Renal pelvis (tissue), 4 donors: ENCODE data around the gene ETFA. TPM values are rescaled to one million over a fixed set of nuclear protein-coding genes. Genes with fewer than 3 reads are reported as not detected.

ENCODE experiments used
- DNase-seq: peaks from one replicate; pipeline ENCODE4 v3.0.0-alpha.2; 2013
- polyA plus RNA-seq, 3 donors: library from polyadenylated mRNA; unstranded; fragments of 120-200 nt; gene quantifications; one replicate each; pipeline ENCODE4 v1.2.1, GENCODE V29; 2013; ENCODE audit not compliant: insufficient read length in 3 of 3

Gene ETFA
- polyA plus RNA-seq, 3 donors = 160 to 167 (median 160) TPM

- no peak for DNase-seq
These were observed 33.8 kb upstream of the ETFA start for GRCh38 chr15:76344893-76345582.

GRCh38 chr15:76343313-76343996 is 32.2 kb upstream of the ETFA start:
- no peak for DNase-seq

GRCh38 chr15:76342382-76343201 is 31.3 kb upstream of the ETFA start:
- no peak for DNase-seq

GRCh38 chr15:76342058-76342381 is 30.8 kb upstream of the ETFA start:
- DNase-seq = no peak

GRCh38 chr15:76341366-76342057 is 30.2 kb upstream of the ETFA start:
- DNase-seq = no peak

GRCh38 chr15:76340803-76341365 is 29.6 kb upstream of the ETFA start:
- DNase-seq = no peak

- no peak for DNase-seq
These were observed 29.0 kb upstream of the ETFA start for GRCh38 chr15:76340198-76340802.

- DNase-seq = no peak
These were observed 28.3 kb upstream of the ETFA start for GRCh38 chr15:76339305-76340197.

GRCh38 chr15:76338486-76339304 is 27.4 kb upstream of the ETFA start:
- no peak for DNase-seq

GRCh38 chr15:76337696-76338485 is 26.6 kb upstream of the ETFA start:
- DNase-seq = no peak

GRCh38 chr15:76337059-76337695 is 25.9 kb upstream of the ETFA start:
- DNase-seq = no peak

GRCh38 chr15:76336254-76337058 is 25.2 kb upstream of the ETFA start, which contains the start of gene ISL2:
Gene ISL2 (plus strand): TSS chr15:76336773. CDS start chr15:76336884, 111 bp downstream.
- DNase-seq = no peak

GRCh38 chr15:76335307-76336253 is 24.3 kb upstream of the ETFA start:
- DNase-seq = no peak

- no peak for DNase-seq
These were observed 23.4 kb upstream of the ETFA start for GRCh38 chr15:76334438-76335306.
